GM19455 (cell line): ENCODE data around the gene GAS2L3.

Experiments
- ATAC-seq: cut with Tn5 transposase; IDR thresholded peaks from one replicate; pipeline ENCODE4 v1.9.1; 2021; ENCODE audit not compliant: unreplicated experiment

The GAS2L3 gene

DNA sequence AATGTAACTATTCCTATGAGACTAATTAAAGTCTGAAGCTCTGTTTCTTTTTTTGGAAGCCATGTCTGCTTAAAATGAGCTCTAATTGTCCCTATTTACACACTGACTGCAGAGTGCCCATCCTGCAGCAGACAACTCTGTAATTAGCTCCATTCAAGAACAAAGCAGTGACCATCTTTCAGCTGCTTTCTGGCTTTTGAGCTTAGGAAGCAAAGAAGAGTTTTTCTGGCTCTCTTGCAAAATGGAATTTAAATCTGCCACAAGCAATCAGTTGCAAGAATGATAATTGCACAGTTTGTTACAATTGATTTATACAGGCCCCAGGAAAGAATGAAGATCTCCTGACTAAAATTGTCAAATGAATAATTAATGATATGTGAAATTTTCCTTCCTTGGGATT, 83.4 kb downstream of the GAS2L3 start:
- ATAC-seq, result no peak

DNA sequence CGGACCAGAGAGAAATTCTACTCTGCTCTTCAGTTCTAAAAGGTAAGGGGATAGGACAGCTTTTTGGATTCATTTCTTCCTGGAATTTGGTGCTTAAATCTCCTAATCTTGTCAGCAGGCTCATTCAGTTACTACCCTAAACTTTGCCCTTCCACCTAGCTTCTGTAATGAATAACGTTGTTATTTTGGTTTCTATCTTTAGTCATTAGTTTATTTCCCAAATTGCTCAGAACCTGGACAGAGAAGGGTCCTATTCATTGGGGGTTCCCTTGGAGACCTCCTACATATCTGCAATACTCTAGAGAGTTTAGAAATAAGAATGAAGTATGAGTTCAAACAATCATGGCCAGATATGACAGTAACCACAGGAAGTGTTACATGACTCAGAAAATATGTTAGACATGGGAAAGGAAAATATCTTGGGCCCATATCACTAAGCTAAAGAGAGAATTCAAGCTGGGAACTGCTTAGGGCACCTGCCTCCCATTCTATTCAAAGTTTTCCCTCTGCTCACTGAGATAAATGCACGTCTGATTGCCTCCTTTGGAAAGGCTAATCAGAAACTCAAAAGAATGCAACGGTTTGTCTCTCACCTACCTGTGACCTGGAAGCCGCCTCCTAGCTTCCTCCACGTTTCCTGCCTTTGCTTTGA, 87.9 kb downstream of the GAS2L3 start:
- no peak for ATAC-seq

DNA sequence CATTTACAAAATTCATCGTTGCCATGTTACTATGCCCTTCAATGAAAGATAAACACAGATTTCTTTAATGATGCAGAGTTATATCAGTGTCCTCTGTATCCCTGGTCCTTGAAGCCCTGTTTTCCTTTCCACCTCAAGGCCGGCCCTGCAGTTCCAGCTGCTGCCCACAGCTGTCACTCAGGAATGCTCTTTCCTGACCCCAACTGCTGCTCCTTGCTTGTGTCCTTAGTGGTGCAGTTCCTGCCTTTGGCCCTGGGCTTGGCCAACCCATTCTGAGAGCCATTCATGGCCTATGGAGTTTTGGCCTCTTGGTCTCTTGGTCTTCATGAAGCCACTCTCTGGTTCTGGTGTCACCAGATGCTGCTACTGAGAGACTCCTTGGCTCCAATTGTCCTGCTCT, 93.1 kb downstream of the GAS2L3 start:
- ATAC-seq, result no peak

DNA sequence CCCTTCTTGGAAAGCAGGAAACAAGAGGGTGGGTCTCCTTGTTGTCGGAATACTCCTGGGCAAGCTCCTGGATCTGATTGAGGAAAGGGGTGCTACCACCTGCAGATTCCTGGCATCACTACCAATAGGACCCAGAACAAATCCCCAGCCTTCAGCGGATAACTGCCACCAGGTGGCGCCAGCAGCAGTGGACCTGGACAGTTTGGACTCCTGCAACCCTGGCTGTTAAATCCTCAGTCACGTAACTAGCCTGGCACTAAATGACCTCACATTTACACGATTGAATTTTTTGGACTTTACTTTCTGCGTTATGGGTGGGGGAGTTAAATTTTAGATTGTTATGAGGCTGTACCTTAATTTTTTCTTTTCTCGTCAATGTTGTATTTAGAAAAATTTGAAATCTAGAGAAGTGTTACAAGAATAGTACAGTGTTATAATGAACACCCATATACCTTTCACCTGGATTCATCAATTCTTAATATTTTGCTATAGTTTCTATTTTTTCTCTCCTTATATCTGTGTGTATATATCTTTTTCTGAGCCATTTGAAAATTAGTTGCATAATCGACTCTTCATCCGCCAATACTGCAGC, 95.6 kb downstream of the GAS2L3 start:
- peak; percentile 75 for ATAC-seq

DNA sequence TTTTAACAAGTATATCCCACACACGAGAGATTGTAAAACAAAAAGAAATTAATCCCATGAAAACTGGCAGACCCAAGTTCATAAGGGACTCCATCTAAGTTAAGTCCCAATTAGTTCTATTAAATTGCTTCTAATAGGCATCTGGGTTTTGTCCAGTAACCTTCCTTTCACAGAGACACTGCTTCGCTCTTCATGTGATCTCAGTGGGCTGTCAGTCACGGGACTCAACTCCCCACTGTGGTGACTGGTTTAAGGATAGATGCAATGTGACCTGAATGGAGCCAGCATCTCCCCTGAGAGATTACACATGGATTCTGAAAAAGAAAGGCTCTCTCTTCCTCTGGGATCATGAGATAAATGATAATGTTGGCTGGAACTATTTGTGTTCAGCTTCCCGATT, 96.4 kb downstream of the GAS2L3 start:
- no peak for ATAC-seq

DNA sequence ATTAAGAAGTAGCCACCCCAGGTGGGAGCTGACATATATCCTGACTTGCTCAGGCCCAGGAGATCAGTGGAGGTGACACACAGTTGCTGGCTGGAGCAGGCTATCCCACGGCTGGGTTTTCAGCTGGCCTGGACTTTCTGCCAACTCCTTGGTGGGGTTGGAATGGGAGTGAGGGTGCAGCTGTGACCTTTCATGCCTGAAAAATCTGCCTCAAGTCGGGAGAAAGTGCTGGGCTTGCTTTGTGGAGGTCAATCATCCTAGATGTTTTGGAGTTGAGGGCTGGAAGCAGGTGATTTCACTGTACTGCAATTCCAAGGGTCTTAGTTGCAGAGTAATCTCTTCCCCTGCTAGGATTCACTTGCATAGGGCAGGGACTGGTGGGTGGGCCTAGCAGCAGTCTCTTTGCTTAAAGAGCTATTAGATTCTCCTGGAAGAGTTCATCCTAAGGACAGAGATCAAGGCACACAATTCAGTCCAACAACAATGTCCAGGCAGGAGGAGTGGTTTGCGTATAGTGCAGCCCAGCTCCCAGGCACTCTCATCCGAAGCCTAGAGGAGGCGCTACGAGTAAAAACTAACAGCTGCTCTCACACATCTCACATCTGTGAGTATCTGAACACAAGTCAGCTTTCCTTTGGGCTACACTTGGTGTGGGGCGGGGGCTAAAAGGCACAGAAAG, 98.1 kb downstream of the GAS2L3 start:
- ATAC-seq, result no peak

DNA sequence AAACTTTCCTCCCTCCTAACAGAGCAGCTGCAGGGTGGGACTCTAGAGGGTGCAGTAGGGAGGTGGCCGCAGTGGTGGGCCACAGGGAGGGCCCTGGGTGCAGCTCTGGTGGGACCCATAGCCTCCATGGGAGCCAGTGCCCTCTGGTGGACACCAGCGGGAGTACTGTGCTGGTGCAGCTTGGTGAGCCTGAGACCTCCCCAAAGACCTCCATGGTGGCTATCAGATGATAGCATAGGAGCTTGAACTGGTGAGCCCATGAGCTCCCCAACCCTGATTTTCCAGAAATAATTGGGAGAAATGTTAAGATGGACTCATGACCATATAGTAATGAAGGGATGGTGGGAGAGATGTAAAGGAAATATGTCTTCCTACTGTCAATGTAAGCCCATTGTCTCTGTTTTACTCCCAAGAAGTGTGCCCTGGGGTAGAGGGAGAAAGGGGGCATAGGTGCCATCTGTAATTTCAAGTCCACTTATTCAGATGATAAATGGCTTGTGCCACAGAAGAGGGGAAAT, 98.7 kb downstream of the GAS2L3 start:
- no peak for ATAC-seq

DNA sequence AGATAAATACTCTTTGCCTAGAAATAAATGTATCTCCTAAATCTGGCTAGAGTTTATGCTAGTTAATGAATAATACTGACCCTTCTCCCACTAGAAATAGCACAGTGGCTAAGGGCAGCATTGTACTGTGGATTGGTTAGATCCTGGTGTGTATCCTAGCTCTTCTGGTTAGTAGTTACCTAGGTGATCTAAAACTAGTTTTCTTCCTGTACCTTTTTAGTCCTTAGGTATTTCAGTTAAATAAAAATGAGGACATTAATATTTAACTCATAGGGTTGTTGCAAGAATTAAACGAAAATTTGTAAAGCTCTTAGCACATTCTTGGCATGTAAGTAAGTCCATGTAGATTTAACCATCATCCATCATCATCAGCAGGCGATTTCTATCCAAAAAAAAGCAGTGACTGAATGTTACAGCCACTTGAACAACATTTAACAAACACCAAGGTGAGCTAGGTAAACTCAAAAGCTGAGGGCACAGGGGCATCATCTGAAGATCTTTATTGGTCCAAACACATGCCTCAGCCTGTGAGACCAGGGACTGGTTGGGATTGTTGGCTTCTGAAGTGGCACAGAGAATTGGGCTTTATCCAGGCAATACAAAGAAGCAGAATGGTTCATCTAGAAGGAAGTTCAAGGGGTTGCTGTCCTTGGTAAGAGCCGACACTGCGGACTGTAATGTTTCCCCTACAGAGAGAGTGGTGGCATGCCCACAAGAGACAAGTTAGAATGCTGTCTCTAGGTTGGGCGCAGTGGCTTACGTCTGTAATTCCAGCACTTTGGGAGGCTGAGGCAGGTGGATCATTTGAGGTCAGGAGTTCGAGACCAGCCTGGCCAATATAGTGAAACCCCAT, 100.8 kb downstream of the GAS2L3 start:
- no peak for ATAC-seq
